22Rv1 (cell line): ENCODE measurements around the gene C21orf58.

Experiments
- CTCF ChIP-seq: fragments of 450-650 bp; IDR thresholded peaks from 2 replicates; pipeline ENCODE4 v1.5.1; 2017; ENCODE audit warnings: mild to moderate bottlenecking
- ZFX ChIP-seq: fragments of 450-650 bp; IDR thresholded peaks from 2 replicates; pipeline ENCODE4 v1.6.1; 2017; ENCODE audit warnings: antibody characterized with exemption, borderline replicate concordance

GRCh38 chr21:46346296-46347202, 22.9 kb upstream of the C21orf58 start:
- TF ChIP-seq CTCF (no peak), ZFX (no peak)
